HFF-Myc (cell line): Measurements from ENCODE around the gene CRYL1.

Source experiments
- DNase-seq: peaks from one replicate; pipeline ENCODE4 v3.0.0-alpha.2; 2011; ENCODE audit warnings: low read depth; ENCODE audit errors: extremely low read depth
- H3K4me3 ChIP-seq: replicated peaks from 2 replicates; pipeline ENCODE4 v1.5.1; 2011; ENCODE audit warnings: low read depth, mild to moderate bottlenecking, control low read depth, low read length
- CTCF ChIP-seq: IDR thresholded peaks from 2 replicates; pipeline ENCODE4 v1.5.1; 2012; ENCODE audit warnings: mild to moderate bottlenecking, low read depth, low read length, control low read depth; ENCODE audit errors: missing control alignments

The CRYL1 gene

GRCh38 chr13:20394169-20394501 lies 131.5 kb downstream of the CRYL1 start:
- no peak for DNase-seq
- no peak for TF ChIP-seq CTCF

GRCh38 chr13:20393273-20394168 lies 132.1 kb downstream of the CRYL1 start:
- no peak overlapping the region for H3K4me3 ChIP-seq
- DNase-seq, result no peak
- TF ChIP-seq CTCF, result no peak

More at GRCh38 chr13:20394169-20394501, 131.5 kb downstream of the CRYL1 start:
- H3K4me3 ChIP-seq, result no peak overlapping the region

- no peak for TF ChIP-seq CTCF
- no peak for DNase-seq
- H3K4me3 ChIP-seq, result no peak overlapping the region
These were observed 133.1 kb downstream of the CRYL1 start for GRCh38 chr13:20392530-20392929.

- no peak for TF ChIP-seq CTCF
- no peak for DNase-seq
- H3K4me3 ChIP-seq, result no peak overlapping the region
These were observed 133.8 kb downstream of the CRYL1 start for GRCh38 chr13:20391597-20392452.

GRCh38 chr13:20390526-20391175 lies 135.0 kb downstream of the CRYL1 start:
- no peak for TF ChIP-seq CTCF
- no peak for DNase-seq
- no peak overlapping the region for H3K4me3 ChIP-seq

- TF ChIP-seq CTCF, result no peak
- no peak for DNase-seq
- no peak overlapping the region for H3K4me3 ChIP-seq
These were observed 135.7 kb downstream of the CRYL1 start for GRCh38 chr13:20389696-20390525.
